SW480 (cell line): Measurements from ENCODE around the gene CPXM2.

Experiments used
- DNase-seq: peaks from one replicate; pipeline ENCODE4 v3.0.0-alpha.2; 2016; ENCODE audit warnings: low spot score

Gene CPXM2

DNA sequence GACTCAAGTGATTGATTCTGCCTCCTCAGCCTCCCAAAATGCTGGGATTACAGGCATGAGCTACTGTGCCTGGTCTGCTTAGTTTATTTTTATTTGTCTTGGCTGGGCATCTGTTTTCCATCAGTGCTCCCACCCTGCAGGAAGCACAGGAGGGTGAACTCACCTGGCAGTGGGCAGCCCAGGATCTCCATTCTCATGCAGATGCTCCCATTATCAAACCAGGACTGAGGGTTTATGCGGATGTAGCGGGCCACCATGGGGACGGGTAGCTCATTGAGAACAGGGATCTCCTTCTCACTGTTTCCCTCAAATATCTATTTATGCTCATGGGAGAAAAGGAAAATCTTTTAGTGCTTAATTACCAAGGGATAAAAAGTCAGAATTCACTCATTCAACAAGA, 93.8 kb downstream of the CPXM2 start:
- no peak for DNase-seq

DNA sequence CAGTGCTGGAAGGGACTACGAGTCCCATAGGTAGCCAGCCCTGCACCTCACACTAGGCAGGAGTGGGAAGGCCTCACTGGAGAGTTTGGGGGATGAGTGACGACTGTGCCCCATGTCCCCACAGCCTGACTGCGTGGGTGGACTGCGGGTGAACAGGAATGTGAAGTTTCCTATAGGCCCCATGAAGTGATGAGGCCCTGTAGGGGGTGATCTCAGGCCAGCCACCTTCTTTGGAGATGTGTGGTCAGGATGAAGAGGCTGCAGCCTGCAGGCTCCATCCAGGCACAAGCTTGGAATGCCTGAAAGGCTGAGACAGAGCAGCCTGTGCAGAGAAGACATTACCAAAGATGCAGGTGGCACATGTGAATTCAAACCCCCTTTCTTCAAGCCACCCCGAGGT, 94.9 kb downstream of the CPXM2 start:
- peak; percentile 44 for DNase-seq

DNA sequence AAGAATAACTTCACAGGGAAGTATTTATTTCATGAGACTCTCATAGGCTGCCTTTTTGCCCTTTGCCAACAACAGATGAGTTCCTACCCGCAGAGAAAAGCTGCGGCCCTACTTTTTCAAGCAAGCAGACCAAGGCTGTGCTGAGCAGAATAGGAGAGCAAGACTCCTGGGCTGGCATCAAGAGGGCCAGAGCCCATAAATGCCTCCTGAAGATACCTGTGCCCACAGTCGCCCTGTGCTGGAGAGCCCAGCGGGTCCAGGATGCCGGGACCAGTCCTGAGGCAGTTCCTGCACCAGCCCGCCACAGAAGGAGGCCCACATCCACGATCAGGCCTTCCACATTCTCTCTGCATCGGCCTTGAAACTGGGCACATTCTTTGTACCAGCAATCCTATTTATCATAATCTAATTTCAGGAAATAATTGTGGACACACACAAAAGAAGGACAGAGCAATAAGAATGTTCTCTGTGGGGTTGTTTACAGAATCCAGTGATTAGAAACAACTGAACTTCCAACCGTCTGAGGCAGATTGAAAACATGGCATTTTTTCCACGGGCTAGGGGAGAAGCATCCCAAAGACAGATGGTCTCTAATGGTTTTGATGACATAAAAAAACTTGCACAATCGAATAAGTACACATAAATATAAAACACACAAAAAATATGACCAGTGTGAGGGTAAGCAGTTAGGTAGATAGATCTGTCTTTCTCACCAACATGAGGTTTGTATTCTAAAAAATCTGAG, 95.6 kb downstream of the CPXM2 start:
- no peak for DNase-seq

DNA sequence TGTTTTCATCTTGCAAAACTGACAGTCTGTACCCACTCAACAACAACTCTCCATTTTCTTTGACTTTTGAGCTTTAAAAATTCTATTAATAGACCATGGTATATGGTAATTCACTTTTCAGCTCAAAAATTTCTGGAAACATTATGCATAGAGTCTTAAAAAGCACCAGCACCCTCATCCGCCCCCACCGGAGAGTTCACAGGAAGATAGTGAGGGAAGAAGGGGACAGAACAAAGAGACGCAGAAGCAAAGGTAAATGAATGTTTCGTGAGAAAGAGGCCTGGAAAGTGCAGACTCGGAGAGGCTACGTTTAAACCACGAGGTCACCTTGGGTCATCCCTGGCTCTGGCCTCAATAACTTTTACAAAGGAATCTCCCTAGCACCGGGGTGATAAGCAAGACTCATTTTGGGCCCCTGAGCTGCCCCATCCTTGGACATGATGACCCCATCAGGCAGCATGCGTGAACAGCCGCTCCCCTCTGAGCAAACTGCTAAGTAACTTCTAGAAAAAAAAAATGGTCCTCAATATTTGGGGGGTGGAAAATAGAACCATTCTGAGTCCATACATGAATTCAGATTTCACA, 96.3 kb downstream of the CPXM2 start:
- no peak for DNase-seq

DNA sequence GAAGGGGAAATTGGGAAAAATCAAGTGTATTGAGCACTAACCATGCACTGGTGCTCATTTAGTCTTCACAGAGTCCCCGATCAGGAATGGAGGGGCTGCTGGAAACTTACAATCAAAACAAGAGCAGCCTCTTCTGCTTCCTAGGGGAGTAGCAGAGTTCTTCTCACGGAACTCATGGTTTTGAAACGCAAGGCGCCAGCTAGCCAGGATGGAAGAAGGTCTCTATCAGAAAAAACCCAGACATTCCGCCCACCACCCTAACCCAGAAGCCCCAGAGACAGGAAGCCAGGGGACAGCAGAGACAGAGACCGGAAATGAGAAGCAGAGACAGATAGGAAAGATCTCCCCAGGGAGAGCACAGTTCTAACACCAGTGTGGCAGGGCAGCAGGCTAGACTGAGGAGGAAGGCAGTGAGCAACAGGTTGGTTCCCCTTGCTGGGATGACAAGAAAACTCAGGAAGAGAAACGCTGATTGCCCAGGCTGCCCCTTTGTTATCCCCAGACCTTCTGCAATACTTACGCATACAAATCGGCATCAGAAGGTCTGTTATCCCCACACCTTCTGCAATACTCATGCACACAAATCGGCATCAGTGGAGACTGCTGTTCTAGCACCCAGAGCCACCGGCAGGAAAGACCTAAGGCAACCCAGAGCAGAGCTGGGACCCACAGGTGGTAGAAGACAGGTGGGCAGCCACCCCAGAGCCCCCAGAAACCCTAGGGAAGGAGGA, 99.2 kb downstream of the CPXM2 start:
- DNase-seq: no peak

DNA sequence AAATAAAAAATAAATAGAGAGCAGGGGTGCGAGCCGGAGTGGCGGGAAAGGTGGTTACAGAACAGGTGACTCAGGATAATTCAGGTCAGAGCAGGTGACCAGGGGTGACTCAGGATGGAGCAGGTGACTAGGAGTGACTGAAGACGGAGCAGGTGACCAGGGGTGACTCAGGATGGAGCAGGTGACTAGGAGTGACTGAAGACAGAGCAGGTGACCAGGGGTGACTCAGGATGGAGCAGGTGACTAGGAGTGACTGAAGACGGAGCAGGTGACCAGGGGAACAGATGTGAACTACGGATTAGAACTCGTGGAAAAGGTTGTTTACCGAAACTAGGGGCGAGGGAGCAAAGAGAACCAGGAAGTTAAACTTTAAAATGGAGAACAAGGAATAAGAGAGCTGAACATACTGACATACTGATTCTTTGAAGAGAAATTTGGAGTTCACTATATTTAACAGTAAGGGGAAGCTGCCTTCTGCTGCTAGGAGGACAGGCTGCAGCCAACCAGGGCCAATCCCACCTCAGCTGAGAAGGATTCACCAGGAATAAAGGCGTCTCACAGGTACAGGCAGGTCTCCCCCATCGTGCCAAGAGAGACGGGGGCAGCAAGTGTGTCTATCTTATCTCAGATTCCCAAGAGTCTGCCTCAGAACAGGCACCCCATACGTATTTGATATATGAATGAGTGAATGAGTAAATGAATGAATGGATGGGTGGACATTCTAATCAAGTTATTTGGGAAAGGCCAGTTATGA, 101.3 kb downstream of the CPXM2 start:
- peak; percentile 57 for DNase-seq

DNA sequence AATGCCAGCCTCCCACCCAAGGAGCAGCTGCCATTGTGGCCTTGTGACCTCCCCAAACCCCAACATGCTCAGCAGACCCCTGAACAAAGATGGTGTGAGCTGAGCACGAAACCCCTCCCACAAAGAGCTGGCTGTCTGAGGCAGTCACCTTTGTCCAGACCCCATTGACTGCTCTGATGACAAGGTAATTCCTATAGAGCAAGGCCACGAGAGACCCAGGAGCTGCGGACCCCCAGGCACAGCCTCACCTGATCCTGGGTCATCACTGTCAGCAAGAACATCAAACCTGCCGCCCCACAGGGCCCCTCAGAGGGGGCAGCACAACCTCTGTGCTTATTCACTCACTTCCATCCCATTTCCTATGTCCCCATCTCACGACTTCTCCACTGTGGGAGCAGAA, 102.6 kb downstream of the CPXM2 start:
- DNase-seq: no peak

DNA sequence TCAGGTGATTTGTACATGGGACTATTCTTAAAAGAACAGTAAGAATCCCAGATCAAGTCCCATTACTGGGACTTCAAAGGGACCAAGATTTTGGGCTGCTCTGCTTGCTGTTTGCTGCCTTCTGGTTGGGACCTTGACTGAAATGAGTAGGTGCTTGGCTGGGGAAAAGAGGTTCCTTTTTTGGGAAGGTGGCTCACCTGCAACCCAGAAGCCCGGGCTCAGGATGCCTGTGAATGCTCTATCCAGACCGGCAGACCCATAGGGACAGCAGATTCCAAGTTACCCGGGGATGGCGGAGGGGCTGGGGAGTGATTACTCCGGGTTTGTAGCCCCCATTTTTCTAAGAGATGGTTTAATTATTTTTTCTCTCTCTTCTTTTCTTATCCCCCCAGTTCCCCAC, 104.0 kb downstream of the CPXM2 start:
- no peak for DNase-seq

DNA sequence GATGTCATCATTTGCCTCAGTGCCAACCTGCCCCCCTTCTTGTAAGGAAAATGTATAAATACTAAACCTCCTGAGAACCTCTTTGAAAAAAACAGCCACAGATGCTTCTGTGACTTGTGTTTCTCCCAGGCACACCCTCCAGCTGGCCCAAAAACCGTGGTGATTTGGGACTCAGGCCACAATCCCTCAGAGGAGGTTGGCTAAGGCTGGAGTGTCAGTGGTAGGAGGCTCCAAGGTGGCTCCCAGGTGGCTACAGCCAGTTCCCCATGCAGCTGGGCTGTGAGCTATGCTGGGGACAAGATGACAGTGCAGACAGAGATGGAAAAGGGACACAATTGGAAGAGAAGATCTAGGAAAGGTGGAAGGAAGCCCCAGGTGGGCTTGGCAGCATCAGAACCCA, 104.7 kb downstream of the CPXM2 start:
- DNase-seq: no peak

DNA sequence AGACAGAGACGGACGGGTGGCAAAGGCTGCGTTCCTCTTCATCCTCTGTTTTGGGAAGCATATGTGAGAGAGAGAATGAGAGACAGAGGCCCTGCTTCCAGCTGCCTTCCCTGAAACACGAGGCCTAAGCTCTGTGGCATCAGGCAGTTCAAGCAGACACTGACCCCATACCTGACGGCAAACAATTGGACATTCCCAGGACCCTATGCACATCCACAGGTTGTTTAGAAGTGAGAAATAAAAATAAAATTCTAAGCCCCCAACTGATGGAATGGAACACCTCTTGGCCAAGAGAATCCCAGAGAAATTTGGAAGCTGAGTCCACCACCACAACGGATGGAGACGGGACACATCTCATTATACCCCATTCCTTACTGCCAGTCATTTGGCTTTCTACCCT, 105.3 kb downstream of the CPXM2 start:
- no peak for DNase-seq

DNA sequence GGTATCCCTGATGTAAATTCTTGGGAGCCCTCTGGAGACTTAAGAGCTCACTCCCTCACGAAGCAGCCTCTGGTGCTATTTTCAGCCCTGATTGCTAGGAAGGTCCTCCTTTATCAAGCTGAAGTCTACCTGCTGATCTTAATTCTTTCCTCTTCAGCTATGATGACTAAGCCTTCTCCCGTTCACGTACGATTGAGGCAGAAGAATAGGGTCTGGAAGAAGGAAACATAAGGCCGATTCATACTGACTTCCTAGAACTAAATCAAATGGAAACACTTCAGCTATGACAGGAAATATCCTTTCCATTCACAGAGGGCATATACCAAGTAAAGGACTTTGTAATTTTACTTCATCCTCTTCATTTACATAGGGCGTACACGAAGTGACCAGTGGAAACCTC, 107.0 kb downstream of the CPXM2 start:
- no peak for DNase-seq

DNA sequence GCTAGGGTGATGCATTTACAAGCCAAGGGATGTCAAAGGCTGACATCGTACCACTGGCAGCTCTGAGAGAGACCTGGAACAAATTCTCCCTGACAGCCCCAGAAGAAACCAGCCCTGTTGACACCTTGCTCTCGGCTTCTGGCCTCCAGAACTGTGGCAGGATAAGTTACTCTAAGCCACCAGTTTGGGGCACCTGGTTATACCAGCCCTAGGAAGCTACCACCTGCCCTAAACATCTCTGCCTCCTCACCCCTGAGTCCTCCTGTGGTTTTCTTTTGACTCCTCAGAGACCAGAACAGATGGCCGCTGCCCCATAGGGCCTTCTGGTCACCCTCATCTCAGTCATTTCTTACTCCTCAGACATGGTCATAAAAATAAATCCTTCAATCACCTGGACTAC, 107.4 kb downstream of the CPXM2 start:
- no peak for DNase-seq

DNA sequence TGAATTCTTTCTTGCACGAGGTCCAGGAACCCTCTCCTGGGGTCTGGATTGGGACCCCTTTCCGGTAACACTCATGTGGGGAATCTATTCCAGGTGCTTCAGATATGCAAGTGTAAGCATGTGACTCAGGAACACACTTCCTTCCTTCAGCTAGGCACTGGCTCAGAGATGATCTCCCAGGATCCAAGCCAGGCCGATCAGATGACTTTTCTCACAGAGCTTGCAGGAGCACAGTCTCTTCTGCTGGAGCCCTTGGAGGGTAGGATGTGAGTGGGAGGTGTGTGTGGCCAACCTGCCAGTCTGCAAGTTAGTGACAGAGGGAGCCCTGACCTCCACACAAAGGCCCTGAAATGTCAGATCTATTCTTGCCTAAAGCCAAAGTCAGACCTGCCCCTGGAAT, 108.3 kb downstream of the CPXM2 start:
- DNase-seq: no peak

DNA sequence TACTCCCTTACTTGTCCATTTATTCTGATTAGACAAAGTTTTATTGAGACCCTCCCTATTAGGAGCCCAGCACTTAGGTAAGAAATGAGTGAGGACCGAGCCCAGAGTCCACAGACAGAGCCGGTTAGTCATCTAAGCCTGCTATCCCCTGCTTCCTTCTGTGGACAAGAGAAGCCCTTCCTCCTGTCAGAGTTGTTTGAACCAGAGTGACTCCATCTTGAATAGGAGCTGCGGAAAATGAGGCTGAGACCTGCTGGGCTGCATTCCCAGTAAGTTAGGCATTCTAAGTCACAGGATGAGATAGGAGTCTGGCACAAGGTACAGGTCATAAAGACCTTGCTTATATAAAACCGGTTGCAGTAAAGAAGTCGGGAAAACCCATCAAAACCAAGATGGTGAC, 109.1 kb downstream of the CPXM2 start:
- DNase-seq: no peak

DNA sequence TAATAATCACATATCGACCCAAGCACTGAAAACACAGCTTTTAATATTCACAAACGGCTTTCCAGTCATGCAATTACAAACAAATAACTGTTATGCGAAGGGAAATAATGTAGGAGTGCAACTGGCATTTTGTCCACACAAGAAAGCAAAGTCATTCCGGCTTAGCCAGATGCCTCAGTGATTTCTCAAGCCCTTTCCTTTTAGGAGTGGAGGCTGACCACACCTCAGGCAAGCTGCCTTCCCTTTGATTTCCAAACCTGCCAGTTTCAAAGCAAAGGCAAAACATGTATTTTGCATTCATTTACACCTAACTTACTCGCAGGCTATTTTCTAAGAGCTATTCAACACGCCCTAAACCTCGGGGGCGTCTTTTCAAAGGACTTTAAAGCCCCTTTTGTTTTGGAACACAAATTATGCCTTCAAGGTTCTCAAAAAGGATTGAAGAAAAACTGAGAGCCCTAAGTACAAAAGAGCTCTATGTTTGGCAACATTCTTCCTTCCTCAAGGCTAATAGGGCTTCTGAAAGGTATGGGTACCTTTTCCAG, 109.6 kb downstream of the CPXM2 start:
- no peak for DNase-seq

DNA sequence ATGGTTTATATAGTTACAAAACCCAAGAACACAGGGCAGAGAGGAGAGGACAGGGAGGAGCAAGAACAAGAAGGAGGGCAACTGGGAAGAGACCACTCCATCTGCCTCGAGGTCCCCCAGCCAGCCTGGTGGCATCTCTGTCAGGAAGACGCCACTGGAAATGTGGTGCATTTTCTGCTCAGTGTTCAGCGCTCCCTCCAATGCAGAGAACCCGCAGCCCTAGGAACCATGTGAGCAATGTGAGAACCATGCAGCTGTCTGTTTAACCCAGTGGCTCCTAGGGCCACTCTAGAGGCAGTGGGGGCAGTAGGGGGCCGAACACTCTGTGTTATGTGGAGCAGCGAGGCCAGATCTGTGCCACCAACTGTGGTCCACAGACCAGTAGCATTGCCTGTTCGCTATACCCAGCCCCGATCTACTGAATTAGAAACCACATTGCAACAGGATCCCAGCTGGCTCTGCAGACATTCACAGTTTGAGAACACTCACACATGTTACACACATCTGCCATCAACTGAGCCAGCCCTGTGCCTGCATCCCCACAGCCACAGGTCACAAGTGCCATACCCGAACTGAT, 110.2 kb downstream of the CPXM2 start:
- no peak for DNase-seq

DNA sequence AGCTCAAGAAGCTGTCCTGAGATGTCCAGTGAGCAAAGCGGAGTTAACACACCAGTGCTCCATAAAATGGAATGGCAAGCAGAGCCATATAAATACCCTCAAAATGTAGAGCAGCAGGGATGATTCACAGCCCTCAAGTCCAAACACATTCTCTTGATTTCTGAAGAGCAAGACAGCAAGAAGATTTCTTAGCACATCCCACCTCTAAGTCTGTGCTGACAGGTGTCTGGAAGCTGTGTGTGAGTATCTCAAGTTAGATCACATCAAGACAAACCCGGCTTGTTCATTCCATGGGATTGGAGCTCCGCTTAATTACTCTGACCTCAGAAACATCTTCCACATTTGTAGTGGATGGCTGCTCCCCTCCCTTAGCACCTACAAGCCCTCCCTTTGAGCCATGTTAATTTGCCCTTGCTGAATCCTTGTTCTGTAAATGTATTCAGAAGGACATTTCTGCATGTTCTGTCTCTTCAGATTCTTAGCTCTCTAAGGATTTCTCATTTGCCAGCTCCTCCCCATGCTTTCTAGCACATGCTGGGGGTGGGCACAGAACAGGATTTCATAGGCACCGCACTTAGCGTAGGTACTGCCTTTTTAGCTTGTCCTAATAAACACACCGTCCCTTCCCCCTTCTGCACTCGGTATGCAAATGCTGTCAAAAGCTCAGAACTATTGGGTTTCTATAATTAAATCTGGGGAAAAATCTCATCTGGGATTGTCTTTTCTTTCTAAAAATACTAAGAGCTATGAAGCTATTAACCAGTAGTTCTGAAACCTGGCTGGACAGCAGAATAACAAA, 112.7 kb downstream of the CPXM2 start:
- DNase-seq: no peak

DNA sequence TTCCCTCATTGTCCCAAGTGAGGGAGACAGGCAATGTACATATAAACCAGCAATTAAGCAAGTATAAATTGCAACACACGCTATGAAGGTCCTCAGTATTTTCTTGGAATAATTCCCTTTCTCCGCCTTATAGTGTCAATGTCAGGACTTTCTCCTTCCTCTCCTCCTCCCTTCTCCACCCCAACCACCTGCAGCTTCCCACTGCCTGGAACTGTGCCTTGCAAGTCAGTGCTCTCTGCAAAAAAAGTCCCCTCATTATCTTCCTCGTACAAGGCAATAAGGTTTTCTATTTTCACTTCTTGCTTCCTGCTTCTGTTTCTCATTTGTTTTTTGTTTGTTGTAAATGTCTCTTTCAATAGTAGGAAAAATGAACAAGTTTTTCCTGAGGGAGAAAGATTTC, 113.7 kb downstream of the CPXM2 start:
- no peak for DNase-seq

DNA sequence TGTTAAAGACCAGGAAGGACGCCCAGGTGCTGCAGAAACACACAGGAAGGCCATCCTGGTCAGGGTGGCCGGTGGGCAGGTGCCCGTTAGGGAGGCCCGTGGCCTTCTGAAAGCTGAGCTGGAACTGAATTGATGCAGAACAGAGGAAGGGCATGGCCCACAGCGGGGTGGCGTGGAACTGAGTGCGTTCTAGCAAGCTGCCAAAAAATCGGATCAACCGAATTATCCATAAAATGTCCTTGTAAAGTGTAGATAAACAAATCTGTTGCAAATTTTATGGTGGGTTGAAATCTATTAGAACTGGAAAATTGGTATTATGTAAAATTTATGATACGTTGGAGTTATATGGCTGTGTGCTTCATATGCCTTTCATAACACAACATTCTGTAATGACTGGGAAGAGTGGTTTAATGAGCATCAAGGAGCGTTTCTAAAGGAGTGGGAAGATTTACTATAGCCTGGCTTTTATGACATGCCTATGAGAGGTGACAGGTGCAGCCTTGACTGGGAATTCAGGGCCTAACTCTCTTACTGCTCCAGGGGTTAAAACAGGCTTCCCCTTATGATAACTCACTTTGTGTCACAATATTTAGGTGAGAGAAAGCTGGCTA, 117.4 kb downstream of the CPXM2 start:
- no peak for DNase-seq

DNA sequence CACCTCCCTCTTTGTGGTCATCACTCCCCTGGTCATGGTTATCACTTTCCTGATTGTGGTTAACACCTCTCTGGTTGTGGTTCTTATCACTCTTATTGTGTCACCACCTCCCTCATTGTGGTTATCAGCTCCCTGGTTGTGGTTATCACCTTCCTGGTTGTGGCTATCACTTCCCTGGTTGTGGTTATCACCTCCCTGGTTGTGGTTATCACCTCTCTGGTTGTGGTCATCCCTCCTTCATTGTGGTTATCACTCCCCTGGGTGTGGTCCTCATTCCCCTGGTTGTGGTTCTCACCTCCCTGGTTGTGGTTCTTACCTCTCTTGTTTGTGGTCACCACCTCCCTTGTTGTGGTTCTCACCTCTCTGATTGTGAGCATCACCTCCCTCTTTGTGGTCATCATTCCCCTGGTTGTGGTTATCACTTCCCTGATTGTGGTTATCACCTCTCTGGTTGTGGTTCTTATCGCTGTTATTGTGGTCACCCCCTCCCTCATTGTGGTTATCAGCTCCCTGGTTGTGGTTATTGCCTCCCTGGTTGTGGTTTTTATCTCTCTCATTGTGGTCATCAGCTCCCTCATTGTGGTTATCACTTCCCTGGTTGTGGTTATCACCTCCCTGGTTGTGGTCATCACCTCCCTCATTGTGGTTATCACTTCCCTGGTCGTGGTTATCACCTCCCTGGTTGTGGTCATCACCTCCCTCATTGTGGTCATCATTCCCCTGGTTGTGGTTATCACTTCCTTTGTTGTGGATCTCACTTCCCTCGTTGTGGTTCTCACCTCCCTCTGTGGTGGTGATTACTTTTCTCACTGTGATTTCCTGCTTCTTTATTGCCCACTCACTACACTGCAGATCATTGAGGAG, 118.7 kb downstream of the CPXM2 start:
- DNase-seq: peak; percentile 26
